ENCODE results near the gene PRDM16.

DNA sequence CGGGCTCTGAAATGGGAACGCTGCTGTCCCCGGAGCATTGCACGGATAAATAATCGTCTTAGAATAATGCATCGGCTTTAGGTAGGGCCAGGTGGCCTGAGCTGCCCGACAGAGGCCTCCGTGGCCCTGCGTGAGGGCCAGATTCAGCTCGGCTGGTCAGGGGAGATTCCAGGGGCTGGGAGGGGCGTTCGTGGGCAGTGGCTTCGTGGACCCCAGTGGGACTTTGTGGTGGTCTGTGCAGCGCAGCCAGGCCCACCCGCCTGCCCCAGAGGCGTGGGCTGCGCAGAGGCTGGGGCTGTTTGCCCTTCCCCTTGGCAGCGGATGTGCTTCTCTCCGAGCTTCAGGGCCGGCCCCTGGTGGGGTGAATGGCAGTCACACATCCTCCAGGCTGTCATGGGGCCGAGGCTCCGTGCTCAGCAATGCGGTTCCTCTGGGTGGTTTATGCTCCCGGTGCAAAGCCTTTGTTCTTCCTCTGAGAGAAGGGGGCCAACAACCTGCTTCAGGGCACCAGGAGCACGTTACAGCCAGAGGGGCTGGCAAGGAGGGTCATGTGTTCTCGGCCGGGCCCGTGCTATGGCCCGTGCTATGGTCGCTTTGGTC is 104.5 kb downstream of the PRDM16 start:
- no peak for TF ChIP-seq ZNF274 (IDR thresholded peaks at IDR 0.05; ENCODE audit: low read depth, low read length)
- no peak for TF ChIP-seq SUZ12 (IDR thresholded peaks at IDR 0.05; ENCODE audit: extremely low read depth, insufficient read depth, insufficient read length)
- TF ChIP-seq YY1 (IDR thresholded peaks at IDR 0.05; ENCODE audit: insufficient read depth, insufficient read length): no peak
